Right lobe of liver (tissue), 4 donors: ENCODE measurements around the gene CYP4A22.

Experiments used
- CTCF ChIP-seq, 4 donors: fragments of 200-600 bp in 3 of 4; fragments of 450-650 bp in 1 of 4; IDR thresholded peaks; one replicate each; pipeline versions ENCODE4 v1.5.1 to v1.8.0; 2016 to 2022; ENCODE audit warnings: antibody characterized with exemption in 4 of 4, mild to moderate bottlenecking in 2 of 4
- POLR2A ChIP-seq: fragments of 450-650 bp; IDR thresholded peaks from one replicate; pipeline ENCODE4 v1.6.1; 2017; ENCODE audit warnings: antibody characterized with exemption, mild to moderate bottlenecking
- donor health status: DM: no; HTN: no; CAD: no.
- donor health status: DM: no; HTN: no; CAD: no.
- donor health status: DM: no; HTN: yes; CAD: no.

DNA sequence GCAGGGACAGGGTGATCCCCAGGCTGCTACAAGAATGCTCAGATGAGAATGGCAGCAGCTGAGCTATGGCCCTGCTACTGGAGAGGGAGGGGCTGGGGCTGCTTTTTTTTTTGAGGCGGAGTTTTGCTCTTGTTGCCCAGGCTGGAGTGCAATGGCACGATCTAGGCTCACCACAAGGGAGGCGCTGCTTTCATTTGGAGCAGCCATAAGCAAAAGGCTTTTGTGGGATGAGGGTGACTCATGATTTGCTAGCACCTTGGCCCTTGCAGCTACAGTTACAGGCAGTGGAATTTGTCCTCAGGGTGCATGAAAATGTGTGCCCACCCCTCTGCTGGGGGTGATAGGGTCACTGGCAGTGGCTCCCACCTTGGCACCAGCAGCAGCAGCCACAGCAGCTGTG is 32.4 kb upstream of the CYP4A22 start:
- no peak for TF ChIP-seq CTCF (IDR thresholded peaks at IDR 0.05)
- no peak for TF ChIP-seq POLR2A
